ENCODE data around the gene ZNF3. TPM values are rescaled to one million over a fixed set of nuclear protein-coding genes. Genes with fewer than 3 reads are reported as not detected.

ZNF3 gene
- total and polyA plus RNA-seq, 9 of the 15 experiments (the other 6 are each of a cell fraction or from before 2014, with no cell fraction given), result 30.0 to 64.9 (median 51.5) TPM

GRCh38 chr7:100100420-100101015 lies 19.0 kb upstream of the ZNF3 start (continued):
- TF ChIP-seq ZNF280A (IDR thresholded peaks at IDR 0.05; ENCODE audit: low read depth, partially characterized antibody), result no peak
- peak in 1 of 2 experiments; percentile 93; a peak in 1 of 4 replicates for TF ChIP-seq ZNF639 (CRISPR knock-in tag; conservative IDR thresholded peaks at IDR 0.05 in 1 of 2, IDR thresholded peaks at IDR 0.05 in 1 of 2)
- TF ChIP-seq OTX1 (CRISPR knock-in tag; IDR thresholded peaks at IDR 0.05), result 0 out of 2 replicates have a peak, but pooled peaks have one; percentile 54
- no peak for TF ChIP-seq MYBL2 (IDR thresholded peaks at IDR 0.05; ENCODE audit: low read depth)
- TF ChIP-seq MYBL2 (CRISPR knock-in tag; IDR thresholded peaks at IDR 0.05; ENCODE audit: borderline replicate concordance), result no peak
- TF ChIP-seq XRCC4 (IDR thresholded peaks at IDR 0.05; ENCODE audit: extremely low read depth, insufficient read depth, insufficient read length), result no peak
- peak; percentile 90 for TF ChIP-seq RBM22 (IDR thresholded peaks at IDR 0.05; ENCODE audit: low read depth, low read length, poor library complexity, severe bottlenecking)
- no peak for TF ChIP-seq NCOA4 (IDR thresholded peaks at IDR 0.05; ENCODE audit: partially characterized antibody)
- 0 out of 2 replicates have a peak, but pooled peaks have one; percentile 67 for TF ChIP-seq IRF1 (CRISPR knock-in tag; IDR thresholded peaks at IDR 0.05; ENCODE audit: borderline replicate concordance)
- no peak for TF ChIP-seq BRF2 (IDR thresholded peaks at IDR 0.05; ENCODE audit: borderline replicate concordance, insufficient read depth, insufficient read length)
- TF ChIP-seq NR2C1 (IDR thresholded peaks at IDR 0.05), result no peak; the same call in 1 of the 2 replicates
- TF ChIP-seq NR2C1 (tag; IDR thresholded peaks at IDR 0.05), result no peak
- no peak for TF ChIP-seq ZNF780A (CRISPR knock-in tag; IDR thresholded peaks at IDR 0.05)
- TF ChIP-seq ZNF316 (IDR thresholded peaks at IDR 0.05), result no peak
- TF ChIP-seq RBM14 (IDR thresholded peaks at IDR 0.05; ENCODE audit: borderline replicate concordance, insufficient read depth, low read depth, low read length), result no peak
- TF ChIP-seq THRB (CRISPR knock-in tag; conservative IDR thresholded peaks at IDR 0.05), result peak; percentile 64; the same call in 1 of the 2 replicates
- peak; percentile 74 for TF ChIP-seq DIDO1 (tag; IDR thresholded peaks at IDR 0.05; ENCODE audit: low read depth)
- TF ChIP-seq MTA1 (IDR thresholded peaks at IDR 0.05; ENCODE audit: borderline replicate concordance), result no peak
- no peak for TF ChIP-seq ZNF778 (CRISPR knock-in tag; IDR thresholded peaks at IDR 0.05)
- TF ChIP-seq MEIS2 (IDR thresholded peaks at IDR 0.05; ENCODE audit: partially characterized antibody), result no peak
- TF ChIP-seq ARNT (IDR thresholded peaks at IDR 0.05), result 0 out of 4 replicates have a peak, but pooled peaks of 1 of the 2 experiments have one; percentile 42
